ENCODE measurements around the gene CA12.
"Not testable (repeated sequence)": the region's sequence is repeated elsewhere in the genome, so short reads cannot be mapped to it uniquely, and the experiment has no call there.

Gene CA12

DNA sequence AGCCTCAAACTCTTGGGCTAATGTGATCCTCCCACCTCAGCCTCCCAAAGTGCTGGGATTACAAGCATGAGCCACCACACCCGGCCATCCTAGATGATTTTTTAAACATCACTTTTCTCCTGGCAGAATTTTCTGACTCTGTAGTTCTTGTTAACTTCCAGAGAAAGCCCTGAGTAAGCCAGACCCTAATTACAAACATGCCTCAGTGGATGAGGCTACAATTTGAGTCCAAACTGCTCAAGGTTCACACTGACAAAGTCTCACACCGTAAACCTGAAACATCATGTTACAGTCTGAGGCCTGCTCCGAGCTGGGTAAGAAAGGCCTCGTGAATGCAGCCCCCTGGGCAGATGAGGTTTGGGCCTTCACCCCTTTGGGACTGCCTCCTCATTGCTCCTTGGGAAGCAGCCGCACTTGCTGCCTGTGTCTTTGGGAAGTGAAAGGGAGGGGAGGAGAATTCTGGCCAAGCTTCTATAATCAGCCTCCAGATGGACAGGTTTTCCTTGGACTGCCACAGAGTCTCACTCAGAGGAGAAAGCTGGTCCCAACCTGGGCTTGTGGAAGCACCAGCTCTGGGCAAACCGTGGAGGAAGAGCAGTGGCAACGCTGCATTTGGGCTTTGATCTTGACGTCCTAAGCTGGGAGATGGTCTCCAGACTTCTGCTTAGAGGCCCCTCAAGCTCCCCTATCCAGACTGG is 46.0 kb downstream of the CA12 start:
- no peak for DNase-seq (ENCODE audit: low read depth in 2 of 2)

DNA sequence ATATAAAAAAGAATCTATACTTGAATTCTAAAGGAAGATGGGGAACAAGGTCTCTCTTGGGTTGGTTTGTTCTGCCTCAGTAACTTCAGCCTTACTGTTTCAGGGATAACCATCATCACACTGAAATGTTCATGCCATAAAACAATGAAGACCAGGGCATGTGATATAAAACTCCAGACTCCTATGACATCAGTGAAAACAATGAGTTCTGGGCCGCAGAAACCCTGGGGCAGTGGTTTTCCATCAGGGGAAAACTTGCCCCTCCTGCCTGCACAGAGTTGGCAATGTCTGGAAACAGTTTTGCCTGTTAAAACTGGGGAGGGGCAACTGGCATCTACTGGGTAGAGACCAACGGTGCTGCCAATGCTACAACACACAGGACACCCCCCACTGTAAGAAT is 46.8 kb downstream of the CA12 start:
- DNase-seq (ENCODE audit: low read depth in 2 of 2): no peak

DNA sequence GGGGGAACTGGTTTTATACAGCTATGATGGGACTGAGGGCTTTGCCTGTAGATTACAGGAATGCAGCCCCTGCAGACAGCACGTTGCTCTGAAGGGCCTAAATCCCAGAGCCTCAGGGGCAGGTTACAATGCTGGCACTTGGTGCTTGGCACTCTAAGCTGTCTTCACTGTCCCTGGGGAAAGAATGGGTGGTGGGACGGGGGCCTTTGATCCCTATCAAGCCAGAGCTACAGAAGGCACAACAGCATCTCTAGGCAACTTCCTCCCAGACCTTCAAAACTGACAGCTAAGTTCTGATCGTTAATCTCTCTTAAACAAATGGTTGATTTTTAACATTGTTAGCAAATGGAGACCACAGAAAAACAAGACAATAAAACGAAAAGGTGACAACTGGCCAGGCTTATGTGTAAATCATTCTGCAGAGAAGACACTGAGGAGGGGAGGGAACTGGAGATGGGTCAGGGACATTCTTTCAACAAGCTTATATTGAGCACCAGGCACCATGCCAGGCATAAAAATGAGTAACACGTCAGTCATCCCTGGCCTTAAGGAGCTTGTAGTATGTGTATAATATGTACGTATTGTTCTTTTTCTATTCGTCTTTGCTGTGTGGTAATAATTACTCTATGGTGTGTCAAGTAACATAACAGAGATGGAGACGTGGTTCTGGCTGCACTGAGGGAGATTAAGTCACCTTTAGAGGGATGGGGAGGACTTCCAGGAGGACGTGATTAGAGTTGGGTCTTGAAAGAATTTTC is 49.1 kb downstream of the CA12 start:
- DNase-seq (ENCODE audit: low read depth in 2 of 2): peak; percentile 89 to 90

DNA sequence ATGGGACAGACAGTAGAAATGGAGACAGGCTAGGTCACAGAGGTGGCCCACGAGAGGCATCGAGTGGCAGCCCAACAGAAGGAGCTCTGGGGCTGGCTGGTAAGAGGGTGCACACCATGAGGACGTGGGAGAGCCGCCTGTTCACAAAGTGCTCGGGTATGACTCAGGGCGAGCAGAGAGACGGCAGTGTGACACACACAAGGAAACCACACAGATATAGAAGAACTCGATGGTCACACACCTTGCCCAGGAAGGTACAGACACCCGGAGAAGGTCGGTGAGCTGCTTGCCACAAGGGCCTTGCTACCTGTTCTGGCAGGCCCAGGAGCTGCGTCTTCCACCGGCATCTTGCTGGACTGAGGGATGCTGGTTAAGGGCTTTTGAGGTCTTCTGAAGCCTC is 50.2 kb downstream of the CA12 start:
- no peak for DNase-seq (ENCODE audit: low read depth in 2 of 2)

DNA sequence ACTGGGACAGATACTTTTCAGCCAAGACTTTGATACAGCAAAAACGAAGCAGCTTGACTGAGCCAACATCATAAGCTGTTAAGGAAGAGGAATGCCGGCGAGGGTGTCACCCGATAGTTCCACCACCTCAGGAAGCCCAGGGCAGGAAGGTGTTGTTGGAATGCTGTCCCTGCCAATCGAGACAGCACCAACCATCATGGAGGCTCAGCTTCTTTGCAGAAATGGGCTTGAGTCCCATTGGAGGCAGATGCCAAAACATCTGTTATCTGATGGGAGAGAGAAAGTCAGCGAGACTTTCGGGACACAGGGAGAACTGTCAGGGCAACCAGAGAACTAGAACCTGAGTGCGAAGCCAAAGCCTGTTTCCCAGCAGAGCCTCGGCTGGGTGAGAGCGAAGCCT is 50.7 kb downstream of the CA12 start:
- no peak for DNase-seq (ENCODE audit: low read depth in 2 of 2)

DNA sequence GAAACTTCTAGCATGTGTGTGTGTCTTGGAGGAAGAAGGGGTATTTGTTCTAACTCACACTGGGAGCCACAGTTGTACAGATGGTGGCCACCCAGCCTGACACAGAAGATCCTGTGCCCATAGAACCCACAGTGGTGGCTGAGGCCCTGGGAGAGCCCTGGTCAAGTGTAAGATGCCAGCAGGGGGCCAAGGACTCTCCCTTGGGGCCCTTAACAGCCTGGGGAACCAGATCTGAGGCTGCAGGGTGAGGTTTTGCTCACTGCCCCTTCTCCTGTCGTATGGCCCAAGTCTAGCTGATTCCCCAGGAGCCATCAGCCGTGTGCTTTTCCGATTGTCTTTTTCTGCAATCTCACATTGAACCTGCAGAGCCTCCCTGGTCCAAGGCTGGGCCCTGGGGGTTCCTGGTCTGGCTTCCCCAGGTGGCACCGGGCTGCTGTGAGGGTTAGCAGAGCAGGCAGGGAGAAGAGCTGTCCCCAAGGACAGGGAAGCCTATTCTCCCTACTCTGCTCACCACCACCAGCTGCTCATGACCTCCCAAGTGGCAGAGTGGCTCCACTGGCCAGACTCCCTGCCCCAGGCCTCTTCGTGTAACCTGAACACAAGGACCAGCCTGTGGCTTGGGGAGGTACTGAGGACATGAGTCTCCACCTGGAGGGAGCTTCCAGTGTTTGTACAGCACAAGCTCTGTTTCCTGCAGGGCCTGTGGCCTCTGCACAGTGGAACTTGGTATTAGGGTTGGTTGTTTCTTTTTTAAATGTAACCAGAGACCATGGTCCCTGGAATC is 51.9 kb downstream of the CA12 start:
- no peak for DNase-seq (ENCODE audit: low read depth in 2 of 2)

DNA sequence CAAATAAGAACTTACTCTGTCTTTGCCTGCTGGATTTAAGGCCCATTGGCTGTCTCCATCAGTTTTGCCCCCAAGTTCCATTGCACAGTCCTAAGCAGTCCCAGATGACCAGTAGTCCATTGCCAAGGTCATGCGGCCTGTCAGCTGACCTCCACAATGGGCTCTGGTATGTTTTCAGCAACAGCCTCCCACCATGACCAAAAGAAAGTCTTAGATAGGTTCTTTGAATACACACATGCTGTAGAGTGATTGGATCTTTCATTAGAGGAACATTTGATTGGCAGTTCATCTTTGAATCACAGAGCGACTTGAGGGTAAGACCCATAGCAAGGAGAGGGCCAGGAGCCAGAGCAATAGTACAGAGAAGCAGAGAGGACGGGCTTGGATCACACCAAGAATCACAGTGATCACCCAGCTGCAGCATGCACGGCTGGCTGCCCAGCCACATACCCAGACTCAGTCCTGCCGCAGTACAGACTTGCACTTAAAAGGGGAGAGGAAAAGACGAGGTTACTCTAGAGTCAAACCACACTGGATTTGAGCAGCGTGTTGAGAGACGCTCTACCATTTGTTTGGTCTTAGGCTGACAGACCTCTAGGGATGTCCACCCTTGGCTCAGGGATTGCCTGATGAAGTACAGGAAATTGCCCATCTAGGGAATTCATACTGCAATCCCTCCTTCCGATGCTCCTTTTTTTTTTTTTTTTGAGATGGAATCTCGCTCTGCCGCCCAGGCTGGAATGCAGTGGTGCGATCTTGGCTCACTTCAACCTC is 53.8 kb downstream of the CA12 start:
- no peak for DNase-seq (ENCODE audit: low read depth in 2 of 2)

DNA sequence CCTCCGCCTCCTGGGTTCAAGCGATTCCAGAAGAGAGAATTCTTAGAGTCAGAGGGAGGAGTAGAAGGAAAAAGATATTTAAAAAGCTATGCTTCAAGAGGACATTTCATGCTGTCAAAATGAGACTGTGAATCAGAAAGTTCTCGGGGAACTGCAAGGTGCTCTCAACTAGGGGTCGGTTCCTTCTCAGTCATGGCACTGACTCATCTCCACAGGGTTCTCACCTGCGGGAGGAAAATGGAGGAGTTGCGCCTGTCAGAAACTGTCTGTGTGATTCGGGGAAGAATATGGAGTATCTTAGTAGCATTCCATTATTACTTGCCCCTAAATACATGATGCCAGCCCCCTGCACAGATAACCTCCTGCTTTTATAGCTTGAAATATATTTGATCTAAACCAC is 56.9 kb downstream of the CA12 start:
- DNase-seq (ENCODE audit: low read depth in 2 of 2): no peak

DNA sequence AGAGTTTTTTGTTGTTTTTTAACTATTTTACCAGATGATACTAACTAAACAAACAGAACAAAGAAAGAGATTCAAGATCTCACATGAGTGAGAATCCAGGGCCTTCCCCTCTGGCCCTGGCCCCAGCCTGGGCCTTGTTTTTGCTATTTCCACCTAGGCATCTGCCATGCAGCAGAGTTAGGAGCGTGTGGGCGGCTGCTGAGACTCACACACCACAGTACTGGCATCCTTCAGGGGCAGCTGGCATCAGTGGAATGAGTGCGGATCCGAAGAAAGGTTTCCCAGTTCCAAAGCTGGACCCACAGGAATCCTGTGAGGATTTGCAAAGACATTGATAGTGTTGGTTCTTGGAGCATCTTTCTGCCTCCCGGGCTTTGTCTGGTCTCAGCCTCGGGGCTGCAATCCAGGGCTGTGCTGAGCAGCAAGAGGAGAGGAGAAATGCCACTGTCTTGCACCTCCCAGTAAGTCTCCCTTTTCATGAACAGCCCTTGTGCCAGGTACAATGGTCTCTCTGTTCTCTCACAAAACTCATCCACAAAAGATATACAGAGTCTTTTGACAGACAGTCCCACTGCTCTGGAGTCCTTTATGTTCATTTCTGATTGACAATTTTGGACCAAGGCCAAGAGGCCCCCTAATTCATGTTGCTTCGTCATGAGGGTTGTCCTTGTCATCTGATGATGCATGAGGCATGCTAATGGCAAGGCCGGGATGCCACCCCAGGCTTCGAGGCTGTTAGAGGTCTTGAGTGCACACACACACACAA is 57.7 kb downstream of the CA12 start:
- DNase-seq (ENCODE audit: low read depth in 2 of 2): no peak

DNA sequence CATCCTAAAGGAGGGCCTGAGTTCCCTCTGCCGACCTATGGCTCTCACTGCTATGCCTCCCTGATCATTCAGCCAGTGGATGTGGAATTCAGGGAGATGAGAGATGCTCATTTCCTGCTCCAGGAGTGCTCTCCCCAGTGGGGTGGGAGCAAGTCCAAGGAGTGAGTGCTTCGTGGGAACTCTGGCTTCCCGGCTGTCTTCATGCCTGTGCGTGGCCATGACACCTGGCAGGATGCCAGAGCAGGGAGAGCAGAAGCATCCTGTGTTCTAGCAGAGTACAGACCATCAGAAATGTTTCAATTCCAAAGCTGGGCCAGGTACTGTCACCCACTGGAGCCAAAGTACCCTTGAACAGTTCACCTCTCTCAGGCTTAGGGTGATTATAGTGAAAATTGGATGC is 59.1 kb downstream of the CA12 start:
- no peak for DNase-seq (ENCODE audit: low read depth in 2 of 2)

DNA sequence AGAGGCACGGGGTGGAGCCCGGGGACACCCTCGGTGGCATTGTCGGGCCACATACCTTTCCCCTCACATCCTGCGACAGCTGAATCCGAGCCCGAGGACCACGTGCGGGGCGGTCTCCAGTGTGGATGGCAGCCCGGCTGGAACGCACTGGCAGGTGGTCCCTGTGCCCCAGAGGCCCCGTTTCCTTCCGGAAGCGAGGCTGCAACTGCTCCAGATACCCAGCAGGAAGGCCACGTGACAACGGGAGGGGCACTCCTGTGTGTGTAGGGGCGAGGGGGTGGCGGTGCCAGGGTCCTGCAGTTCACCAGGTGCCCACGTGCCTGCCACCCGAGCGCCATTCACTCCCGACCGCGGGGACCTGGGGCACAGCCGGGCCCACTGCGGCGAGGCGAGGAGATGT is 60.2 kb downstream of the CA12 start:
- no peak for DNase-seq (ENCODE audit: low read depth in 2 of 2)

DNA sequence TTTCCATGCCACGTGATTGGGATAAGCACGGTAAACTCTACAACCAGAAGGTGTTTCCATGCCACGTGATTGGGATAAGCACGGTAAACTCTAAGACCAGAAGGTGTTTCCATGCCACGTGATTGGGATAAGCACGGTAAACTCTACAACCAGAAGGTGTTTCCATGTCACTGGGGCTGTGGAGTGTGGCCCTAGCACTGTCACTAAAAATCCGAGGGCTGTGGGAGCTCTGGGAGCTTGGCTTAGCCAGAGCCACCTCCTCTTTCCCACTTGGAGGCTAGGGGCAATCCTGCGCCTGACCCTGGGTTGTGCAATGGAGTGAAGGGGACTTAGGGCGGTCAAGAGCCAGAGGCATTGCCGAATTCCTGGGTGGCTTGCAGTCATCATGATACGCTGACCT is 60.7 kb downstream of the CA12 start:
- DNase-seq (ENCODE audit: low read depth in 2 of 2): not testable (repeated sequence)

DNA sequence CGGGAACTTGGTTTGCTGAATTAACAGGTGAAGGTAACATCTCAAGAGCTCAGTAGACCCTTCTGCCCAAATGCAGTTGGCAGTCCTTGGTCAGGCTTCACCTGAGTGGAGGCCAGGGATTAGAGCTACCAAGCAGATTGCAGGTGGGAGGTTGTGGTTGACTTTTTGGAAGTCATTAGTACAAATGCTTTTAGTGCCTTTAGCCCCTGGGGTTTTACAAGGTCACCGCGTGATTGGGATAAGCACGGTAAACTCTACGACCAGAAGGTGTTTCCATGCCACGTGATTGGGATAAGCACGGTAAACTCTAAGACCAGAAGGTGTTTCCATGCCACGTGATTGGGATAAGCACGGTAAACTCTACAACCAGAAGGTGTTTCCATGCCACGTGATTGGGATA is 61.2 kb downstream of the CA12 start:
- not testable (repeated sequence) for DNase-seq (ENCODE audit: low read depth in 2 of 2)

DNA sequence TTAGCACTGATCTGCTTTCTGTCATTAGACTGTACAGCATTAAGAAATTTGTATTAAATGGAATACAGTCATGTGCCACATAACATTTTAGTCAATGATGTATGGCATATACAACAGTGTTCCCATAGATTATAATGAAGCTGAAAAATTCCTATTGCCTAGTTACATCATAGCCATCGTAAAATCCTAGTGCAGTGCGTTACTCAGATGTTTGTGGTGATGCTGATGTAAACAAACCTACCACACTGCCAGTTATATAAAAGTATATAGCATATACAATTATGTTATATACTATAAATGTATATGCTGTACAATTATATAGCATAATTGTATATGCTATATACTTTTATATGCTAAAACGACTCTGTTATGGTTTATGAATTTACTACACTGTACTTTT is 62.6 kb downstream of the CA12 start:
- peak in 1 of 2 experiments; percentile 23 for DNase-seq (ENCODE audit: low read depth in 2 of 2)

DNA sequence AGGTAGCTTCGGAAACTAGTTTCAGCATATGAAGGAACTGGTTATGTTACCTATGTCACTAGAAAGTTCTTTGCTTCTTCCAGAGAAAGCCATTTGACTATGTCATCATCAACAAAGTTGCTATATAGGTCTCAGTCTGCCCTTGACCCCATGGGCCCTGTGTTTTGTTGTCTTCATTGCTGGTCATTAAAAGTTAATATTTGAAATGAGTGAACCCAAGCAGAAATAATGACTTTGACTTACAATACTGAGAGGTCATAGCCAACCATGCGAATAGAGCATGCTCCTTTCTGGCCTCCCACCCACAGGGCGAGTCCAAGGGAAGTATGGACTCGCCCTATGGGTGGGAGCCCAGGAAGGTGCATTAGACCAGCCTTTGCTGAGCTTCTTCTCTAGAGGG is 63.3 kb downstream of the CA12 start:
- no peak for DNase-seq (ENCODE audit: low read depth in 2 of 2)

DNA sequence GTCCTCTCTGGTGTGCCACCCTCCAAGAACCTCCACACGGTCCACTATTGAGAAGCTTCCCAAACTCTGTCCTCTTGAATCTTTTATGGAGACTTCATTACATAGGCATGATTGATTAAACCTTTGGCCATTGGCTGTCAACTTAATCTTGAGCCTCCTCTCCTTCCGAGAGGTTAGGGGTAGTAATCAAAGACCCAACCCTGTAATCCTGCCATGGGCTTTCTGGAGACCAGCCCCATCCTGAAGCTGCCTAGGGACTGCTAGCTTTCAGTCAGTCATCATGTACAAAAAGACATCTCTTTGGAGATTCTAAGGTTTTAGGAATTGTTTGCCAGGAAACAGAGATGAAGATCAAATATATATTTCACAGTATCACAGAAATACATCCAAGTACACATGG is 67.2 kb downstream of the CA12 start:
- DNase-seq (ENCODE audit: low read depth in 2 of 2): no peak

DNA sequence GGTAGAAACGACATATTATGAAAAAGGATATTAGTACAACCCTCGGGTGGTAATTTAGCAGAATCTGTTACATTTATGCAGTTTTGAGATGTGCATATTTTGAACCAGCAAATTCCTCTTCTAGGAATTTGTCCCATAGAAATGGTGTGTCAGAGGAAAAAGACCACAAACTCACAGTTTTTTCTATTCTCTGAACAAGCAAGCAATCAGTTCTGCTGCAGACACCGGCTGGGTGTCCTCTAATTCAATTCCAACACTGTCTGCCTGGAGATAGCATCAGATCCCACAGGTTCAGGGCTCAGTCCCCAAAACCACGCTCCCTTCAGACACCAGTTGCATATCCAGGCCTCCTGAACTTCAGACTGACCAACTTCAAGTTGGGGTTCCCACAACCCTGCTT is 67.8 kb downstream of the CA12 start:
- DNase-seq (ENCODE audit: low read depth in 2 of 2): no peak

DNA sequence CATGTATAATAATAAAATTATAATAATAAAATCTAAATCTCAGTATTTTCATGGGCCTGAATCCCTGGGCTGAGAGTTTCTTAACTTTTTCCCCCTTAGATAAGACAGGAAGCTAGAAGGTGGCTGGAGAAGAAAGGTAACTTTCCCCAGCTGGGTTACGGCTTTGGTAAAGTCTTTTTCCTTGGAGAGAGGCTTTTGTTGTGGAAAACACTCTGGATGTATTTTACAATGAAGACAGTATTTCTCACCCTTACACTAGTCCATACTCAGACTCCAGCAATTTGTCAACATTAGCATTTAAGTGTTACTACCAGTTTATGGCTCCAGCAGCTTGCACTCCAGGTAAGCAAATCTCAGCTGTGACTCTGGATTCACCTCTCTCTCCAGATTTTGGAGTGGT is 69.4 kb downstream of the CA12 start:
- DNase-seq (ENCODE audit: low read depth in 2 of 2): no peak

DNA sequence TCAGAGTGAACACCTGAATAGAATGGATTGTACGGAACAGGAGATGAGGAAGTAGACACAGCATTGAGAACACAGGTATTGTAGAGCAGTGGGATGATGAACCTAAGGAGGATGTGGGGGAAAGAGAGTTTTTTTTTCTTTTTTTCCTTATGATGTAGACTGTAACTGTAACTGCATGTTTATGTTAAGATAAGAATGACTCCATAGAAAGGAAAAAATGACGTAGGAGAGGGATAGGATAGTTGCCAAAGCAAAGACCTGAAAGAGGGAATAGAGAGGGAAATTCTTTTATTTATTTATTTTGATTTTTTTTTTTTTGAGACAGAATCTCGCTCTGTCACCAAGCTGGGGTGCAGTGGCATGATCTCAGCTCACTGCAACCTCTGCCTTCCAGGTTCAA is 71.0 kb downstream of the CA12 start:
- DNase-seq (ENCODE audit: low read depth in 2 of 2): no peak

DNA sequence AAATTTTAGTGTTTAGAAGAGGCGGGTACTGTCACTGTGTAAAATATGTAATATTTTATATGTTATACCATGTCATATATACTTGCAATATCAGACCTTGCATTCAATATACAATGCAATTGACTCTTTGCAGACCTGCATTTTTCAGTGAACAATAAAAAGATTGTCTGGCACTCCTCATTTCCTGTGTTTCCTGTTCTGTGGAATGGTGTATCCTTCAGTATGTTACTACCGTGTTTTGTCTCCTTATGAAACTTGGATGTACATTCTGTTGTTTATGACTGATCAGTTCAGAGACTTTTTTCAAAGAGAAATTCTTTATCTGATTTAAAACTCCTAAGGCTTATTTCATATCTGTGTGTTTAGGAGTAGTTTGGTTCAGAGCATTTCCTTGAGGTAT is 72.7 kb downstream of the CA12 start:
- no peak for DNase-seq (ENCODE audit: low read depth in 2 of 2)

DNA sequence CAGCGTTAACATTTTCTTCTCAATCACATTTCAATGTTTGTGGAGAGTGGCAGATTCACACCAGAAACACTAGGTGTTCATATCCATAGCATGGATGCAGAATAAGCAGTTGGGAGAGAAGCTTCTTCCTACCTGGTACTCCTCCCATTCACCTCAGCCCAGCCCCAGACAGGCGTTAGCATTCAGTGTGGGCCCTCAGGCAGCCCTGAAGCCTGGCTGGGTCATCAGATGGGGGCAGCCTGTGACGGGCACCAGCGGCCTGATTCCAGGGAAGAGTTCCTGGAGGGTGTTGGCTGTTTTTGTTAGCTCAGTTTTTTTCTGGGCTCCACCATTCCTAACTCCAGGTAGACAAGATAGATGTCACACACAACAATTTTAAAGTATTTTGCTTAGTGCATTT is 73.2 kb downstream of the CA12 start:
- no peak for DNase-seq (ENCODE audit: low read depth in 2 of 2)
